ENCODE results near the gene ECEL1.

DNA sequence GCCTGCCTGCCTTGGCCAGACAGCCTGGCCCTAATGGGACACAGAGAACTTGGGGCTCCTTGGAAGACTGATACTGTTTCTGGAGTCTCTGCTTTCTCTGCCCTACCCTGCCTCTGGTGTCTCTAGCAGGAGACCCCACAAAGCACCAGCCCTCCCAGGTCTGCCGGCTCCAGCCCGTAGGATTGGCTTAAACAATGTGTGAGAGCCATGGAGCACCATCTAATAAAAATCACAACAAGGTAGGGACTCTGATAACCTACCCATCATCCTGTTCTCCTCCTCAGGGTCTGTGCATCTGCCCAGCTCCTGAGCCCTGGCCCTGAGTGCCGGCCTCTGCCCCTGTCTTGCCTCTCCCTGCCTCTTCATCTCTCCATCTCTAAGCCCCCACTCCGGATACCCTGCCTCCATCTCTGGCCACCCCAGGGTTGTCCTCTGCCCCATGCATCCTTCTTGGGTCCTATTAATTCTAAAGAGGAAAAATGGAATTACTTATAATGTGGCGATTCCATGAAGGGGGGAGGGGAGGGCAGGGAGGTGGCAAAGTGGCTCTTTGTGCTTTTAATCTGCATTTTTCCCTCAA, 1.2 kb upstream of the ECEL1 start:
- TF ChIP-seq, protein P1, sequence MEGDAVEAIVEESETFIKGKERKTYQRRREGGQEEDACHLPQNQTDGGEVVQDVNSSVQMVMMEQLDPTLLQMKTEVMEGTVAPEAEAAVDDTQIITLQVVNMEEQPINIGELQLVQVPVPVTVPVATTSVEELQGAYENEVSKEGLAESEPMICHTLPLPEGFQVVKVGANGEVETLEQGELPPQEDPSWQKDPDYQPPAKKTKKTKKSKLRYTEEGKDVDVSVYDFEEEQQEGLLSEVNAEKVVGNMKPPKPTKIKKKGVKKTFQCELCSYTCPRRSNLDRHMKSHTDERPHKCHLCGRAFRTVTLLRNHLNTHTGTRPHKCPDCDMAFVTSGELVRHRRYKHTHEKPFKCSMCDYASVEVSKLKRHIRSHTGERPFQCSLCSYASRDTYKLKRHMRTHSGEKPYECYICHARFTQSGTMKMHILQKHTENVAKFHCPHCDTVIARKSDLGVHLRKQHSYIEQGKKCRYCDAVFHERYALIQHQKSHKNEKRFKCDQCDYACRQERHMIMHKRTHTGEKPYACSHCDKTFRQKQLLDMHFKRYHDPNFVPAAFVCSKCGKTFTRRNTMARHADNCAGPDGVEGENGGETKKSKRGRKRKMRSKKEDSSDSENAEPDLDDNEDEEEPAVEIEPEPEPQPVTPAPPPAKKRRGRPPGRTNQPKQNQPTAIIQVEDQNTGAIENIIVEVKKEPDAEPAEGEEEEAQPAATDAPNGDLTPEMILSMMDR (IDR thresholded peaks at IDR 0.05), result no peak
- TF ChIP-seq POLR2A (IDR thresholded peaks at IDR 0.05), result no peak

Measured in right lobe of liver (tissue), 4 donors.